Activated B cell treated with CpG ODN at 0.5 μM for 24 hours (primary cell): Measurements from ENCODE around the gene CBFB. TPM values are rescaled to one million over a fixed set of nuclear protein-coding genes. Genes with fewer than 3 reads are reported as not detected.

Source experiments
- ATAC-seq: fragments of 200-7000 bp; cut with Tn5 transposase; one replicate; pipeline ENCODE4 v1.10.0; 2021; ENCODE audit warnings: low read depth, mild to moderate bottlenecking, moderate library complexity
- CTCF ChIA-PET: fragments of 350-600 bp; sonication (Branson Sonifier 250); formaldehyde crosslinking; loops from one replicate; lab custom pipeline; 2021; ENCODE audit warnings: antibody characterized with exemption; lab: Charles Lee
- POLR2A ChIA-PET: fragments of 350-600 bp; sonication (Branson Sonifier 250); formaldehyde crosslinking; loops from one replicate; lab custom pipeline; 2021; ENCODE audit warnings: antibody characterized with exemption; lab: Charles Lee
- DNase-seq: peaks from one replicate; pipeline ENCODE4 v3.0.0; 2022
- H3K27ac Mint-ChIP-seq: one replicate; pipeline ENCODE4 v1.8.0; 2020; ENCODE audit warnings: mixed read lengths
- H3K27me3 Mint-ChIP-seq: one replicate; pipeline ENCODE4 v1.8.0; 2021; ENCODE audit warnings: mixed read lengths
- H3K36me3 Mint-ChIP-seq: one replicate; pipeline ENCODE4 v1.8.0; 2021; ENCODE audit warnings: low read depth, mixed read lengths
- H3K4me1 Mint-ChIP-seq: one replicate; pipeline ENCODE4 v1.8.0; 2021; ENCODE audit warnings: mixed read lengths
- H3K4me3 Mint-ChIP-seq: one replicate; pipeline ENCODE4 v1.8.0; 2020; ENCODE audit warnings: mild to moderate bottlenecking, mixed read lengths
- H3K9me3 Mint-ChIP-seq: one replicate; pipeline ENCODE4 v1.8.0; 2020; ENCODE audit warnings: mixed read lengths
- CTCF ChIP-seq: fragments of 200-600 bp; IDR thresholded peaks from one replicate; pipeline ENCODE4 v1.8.0; 2022; ENCODE audit warnings: antibody characterized with exemption, mild to moderate bottlenecking
- intact Hi-C: fragments of 100-400 bp; cut with micrococcal nuclease; formaldehyde crosslinking; loops from one replicate; pipeline ENCODE4 v1.15.1; 2024
- total RNA-seq: library from RNA; stranded (reverse); gene quantifications from 2 replicates; pipeline ENCODE4 v1.2.3, GENCODE V29; 2022

Gene CBFB
- total RNA-seq, 1 donor from 2014 or later, result 66.6 TPM

- H3K27ac Mint-ChIP-seq, result no peak overlapping the region
These were observed 83.8 kb downstream of the CBFB start for GRCh38 chr16:67112591-67113399.

GRCh38 chr16:67114793-67115192 lies 85.8 kb downstream of the CBFB start:
- no peak overlapping the region for H3K27ac Mint-ChIP-seq
- H3K4me3 Mint-ChIP-seq, result no peak overlapping the region
- peaks cover 27% of the 10 kb centered on the region for H3K36me3 Mint-ChIP-seq
- no peak for TF ChIP-seq CTCF
- ChIA-PET CTCF (no interaction called here), POLR2A (no interaction called here)
- no peaks in the 10 kb centered on the region for H3K9me3 Mint-ChIP-seq
- no peak for DNase-seq
- intact Hi-C loops, result no loop called here
- H3K4me1 Mint-ChIP-seq, result peaks cover 20% of the 10 kb centered on the region
- no peaks in the 10 kb centered on the region for H3K27me3 Mint-ChIP-seq
- no peak for ATAC-seq

More at GRCh38 chr16:67112591-67113399, 83.8 kb downstream of the CBFB start:
- Mint-ChIP-seq H3K27me3 (no peaks in the 10 kb centered on the region), H3K4me1 (peaks cover 26% of the 10 kb centered on the region), H3K36me3 (peaks cover 25% of the 10 kb centered on the region), H3K4me3 (no peak overlapping the region), H3K9me3 (no peaks in the 10 kb centered on the region)
- CTCF ChIA-PET, result interaction anchor here (0.7 to 1.1 kb wide), 2 partner anchors 43 to 1250 kb away, joined by 3 to 7 read pairs; no protein-coding TSS in a partner anchor
- no peak for TF ChIP-seq CTCF
- intact Hi-C loops, result no loop called here
- no peak for ATAC-seq
- POLR2A ChIA-PET, result no interaction called here
- no peak for DNase-seq

GRCh38 chr16:67115639-67116038 lies 86.7 kb downstream of the CBFB start:
- no peak for ATAC-seq
- intact Hi-C loops, result no loop called here
- no peak for TF ChIP-seq CTCF
- peaks cover 15% of the 10 kb centered on the region for H3K4me1 Mint-ChIP-seq
- POLR2A ChIA-PET, result no interaction called here
- no peaks in the 10 kb centered on the region for H3K27me3 Mint-ChIP-seq
- no peak for DNase-seq
- H3K36me3 Mint-ChIP-seq, result peaks cover 32% of the 10 kb centered on the region
- no peak overlapping the region for H3K27ac Mint-ChIP-seq
- H3K9me3 Mint-ChIP-seq, result no peaks in the 10 kb centered on the region
- CTCF ChIA-PET, result no interaction called here
- no peak overlapping the region for H3K4me3 Mint-ChIP-seq

- no peaks in the 10 kb centered on the region for H3K27me3 Mint-ChIP-seq
- H3K4me3 Mint-ChIP-seq, result no peak overlapping the region
- ATAC-seq, result no peak
- CTCF ChIA-PET, result interaction anchor here (0.6 kb wide), 1 partner anchor 34 kb away, joined by 3 read pairs; no protein-coding TSS in a partner anchor
- intact Hi-C loops, result no loop called here
- H3K36me3 Mint-ChIP-seq, result peaks cover 36% of the 10 kb centered on the region
- H3K4me1 Mint-ChIP-seq, result peaks cover 6% of the 10 kb centered on the region
- DNase-seq, result no peak
- POLR2A ChIA-PET, result interaction anchor here (0.6 kb wide), 1 partner anchor 67 kb away, joined by 4 read pairs; no protein-coding TSS in a partner anchor
- H3K27ac Mint-ChIP-seq, result no peak overlapping the region
- no peaks in the 10 kb centered on the region for H3K9me3 Mint-ChIP-seq
- TF ChIP-seq CTCF, result no peak
These were observed 87.7 kb downstream of the CBFB start for GRCh38 chr16:67116388-67117311.
